HG03139 (cell line): ENCODE measurements around the gene TSPO.

Experiments
- ATAC-seq: cut with Tn5 transposase; IDR thresholded peaks from one replicate; pipeline ENCODE4 v1.9.1; 2021; ENCODE audit not compliant: unreplicated experiment

The TSPO gene

DNA sequence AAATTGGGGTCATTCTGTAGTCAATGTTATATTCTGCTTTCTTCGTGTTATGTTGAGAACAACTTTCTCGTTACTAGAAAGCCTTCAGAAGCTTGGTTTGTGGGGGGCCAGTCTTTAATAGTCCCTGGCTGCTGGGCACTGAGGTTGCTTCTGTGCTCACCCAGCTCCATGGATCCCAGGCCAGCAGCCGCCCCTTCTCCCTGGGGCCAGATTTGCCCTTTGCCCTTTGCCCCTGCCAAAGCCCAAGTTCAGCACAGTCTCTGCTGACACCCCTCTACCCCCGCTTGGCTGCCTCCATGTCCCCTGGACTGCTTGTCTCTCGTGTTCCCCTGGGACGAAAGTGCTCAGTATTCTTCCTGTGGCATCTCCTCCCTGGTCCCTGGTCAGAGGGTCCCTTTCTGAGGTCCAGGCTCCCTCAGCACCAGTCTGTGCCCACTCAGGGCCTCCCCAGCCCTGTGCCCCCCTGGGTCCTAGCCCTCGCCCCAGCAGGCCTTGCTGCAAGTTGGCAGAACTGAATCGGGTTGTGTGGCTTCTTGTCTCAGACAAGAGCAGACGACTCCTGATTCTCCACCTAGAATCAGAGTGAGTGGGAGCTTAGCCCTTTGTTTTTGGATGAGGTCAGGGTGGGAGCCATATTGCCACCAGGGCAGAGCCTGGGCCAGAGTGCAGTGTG is 6.7 kb downstream of the TSPO start:
- no peak for ATAC-seq

GRCh38 chr22:43158778-43159483 is 7.6 kb downstream of the TSPO start:
- ATAC-seq = no peak

DNA sequence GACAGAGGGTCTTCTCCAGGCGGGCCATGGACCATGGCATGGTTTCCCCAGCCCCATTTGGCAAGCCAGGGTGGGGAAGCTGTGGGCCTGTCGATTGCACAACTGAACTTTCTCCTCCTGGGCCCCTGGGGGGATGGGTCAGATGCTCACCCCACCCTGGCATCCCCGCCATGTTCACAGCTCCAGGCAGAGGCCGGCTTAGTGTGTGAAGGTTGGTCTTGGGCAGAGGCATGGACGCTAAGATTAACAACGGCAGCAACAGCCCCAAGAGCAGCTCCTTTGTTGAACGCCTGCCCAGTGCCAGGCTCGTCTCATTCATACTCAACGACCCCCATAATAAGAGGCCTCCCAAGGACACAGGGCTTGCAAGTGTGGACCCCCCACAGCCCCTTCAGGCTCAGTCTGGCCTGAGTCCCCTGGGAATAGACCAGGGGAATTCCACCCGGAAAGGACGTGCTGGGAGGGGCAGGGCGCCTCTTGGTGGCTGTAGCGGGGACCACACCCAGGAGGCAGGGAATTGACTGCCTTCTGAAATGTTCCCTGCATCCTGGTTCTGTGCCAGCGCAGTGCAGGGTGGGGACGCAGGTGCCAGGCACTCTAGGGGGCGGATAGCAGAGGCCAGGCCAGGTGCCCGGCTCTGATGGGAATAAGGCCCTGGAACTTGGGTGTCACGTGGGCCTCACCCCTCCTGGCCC is 8.3 kb downstream of the TSPO start:
- ATAC-seq = no peak

DNA sequence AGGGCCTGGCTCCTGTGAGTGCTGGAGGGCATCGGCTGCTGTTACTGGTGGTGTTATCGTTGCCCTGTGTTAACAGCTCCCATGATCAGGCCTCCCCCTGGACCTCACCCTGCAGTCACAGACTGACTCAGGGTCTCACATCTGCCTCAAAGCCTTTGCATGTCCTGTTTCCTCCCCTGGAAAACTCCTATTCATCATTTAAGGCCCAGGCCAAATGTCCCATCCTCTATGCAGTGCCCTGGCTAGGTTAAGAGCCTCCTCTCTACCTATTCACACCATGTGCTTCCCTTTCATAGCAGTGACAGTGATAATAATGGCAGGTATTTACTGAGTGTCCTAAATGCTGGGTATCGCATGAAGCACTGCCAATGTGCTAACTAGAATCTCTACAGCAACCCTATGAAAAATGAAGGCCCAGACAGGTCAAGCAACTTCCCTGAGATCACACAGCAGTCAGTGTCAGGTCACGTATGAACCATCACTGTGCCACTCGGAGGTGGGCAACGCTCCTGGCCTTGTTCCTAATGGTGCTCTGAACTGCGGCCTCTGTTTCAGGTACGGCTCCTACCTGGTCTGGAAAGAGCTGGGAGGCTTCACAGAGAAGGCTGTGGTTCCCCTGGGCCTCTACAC is 9.3 kb downstream of the TSPO start:
- no peak for ATAC-seq

- no peak for ATAC-seq
These were observed 11.2 kb downstream of the TSPO start for GRCh38 chr22:43162412-43163150.

- no peak for ATAC-seq
These were observed 12.0 kb downstream of the TSPO start for GRCh38 chr22:43163241-43163795.

DNA sequence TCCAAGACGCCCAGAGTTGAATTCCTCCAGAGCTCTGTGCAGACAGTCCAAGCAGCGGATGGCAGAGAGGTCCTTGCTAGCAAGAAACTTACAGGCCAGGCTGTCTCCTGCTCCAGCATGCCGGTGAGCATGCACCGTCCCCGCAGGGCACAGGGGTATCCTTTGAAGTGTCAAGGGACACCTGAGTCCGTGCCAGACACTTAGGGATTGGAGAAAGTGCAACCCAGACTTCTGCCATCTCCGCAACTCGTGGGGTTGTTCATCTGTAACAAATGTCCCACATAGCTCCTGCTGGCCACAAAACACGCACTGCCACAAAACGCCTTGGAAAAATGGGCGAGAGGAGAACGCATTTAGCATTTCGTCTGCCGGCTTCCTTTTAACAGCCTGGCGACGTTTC is 13.3 kb downstream of the TSPO start:
- ATAC-seq = no peak

- ATAC-seq = no peak
These were observed 15.0 kb downstream of the TSPO start for GRCh38 chr22:43166132-43166930.

DNA sequence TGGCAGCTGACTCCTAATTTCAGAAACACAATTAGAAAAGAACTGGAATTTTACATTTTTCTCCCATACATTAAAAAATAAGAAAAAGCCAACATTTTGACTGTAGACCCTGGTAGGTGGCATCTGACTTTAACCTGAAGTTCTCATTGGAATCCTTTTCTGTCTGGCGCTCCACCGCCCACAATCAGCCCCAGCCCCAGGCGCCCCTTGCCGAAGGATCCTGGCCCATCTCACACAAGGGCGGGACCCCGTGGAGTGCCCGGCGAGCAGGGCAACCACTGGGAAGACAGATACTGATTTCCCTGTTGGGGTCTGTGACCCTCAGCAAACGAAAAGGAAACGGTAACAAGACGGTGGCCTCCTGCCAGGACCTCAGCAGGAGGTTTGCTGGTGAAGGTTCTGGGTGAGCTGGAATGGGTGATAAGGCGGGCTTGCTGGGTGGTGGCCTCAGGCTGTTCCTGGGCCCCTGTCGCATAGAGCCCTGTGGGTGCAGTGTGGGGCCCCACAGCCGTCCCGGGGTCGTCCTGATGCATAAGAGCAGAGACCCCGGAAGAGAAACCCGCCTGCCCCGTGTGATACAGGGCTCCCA is 15.7 kb downstream of the TSPO start:
- ATAC-seq = no peak

GRCh38 chr22:43168471-43169309 is 17.3 kb downstream of the TSPO start:
- ATAC-seq = no peak

DNA sequence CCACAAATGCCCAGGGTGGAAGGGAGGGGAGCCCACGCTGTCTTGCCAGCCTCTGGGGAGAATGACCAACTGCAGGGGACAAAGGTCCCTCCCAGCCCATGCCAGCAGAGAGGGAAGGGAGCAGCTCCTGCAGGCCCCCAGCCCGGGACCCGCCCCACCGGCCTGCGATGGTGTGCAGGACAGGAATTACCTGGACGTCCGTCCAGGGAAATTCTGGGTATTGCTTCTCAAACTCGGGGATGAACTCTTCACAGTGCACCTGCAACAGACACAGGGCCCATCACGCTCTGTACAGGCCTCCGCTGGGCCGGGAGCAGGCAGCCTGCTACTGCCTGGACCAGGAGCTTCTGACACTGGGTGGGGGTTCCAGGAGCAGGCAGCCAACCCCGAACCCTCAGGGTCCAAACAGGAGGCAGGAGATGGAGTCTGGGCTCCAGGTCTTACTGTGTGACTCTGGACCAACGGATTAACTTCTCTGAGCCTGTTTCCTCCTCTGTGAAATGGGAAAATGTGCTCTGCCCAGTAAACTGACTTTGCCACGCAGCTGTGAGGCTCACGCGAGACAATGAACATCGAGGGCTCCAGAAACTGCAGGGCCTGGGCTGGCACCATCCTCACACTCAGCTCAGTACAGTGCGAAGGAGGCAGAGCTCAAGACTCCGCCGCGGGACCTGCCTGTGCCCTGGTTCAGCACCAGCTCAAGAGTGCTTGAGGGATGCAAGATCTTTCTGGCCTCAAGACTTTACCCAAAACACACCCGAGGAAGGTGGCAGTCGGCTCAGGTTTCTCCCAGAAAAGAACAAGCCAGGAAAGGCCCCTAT is 18.2 kb downstream of the TSPO start:
- ATAC-seq = no peak

DNA sequence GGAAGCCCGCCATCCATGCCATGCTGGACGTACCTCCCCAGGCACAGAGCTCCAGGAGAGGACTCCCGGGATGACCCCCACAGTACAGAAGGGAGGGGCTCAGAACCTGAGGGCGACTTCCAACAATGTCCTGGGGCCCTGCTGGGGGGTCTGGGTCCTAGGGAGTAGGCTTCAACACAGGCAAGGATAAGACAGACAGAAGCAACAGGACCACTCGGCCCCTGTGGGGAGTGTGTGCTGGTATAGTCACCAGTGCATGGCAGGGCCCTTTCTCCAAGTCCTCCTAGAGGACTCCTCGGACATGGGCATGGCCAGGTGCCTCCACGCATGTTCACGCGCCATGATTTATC is 18.7 kb downstream of the TSPO start:
- no peak for ATAC-seq

DNA sequence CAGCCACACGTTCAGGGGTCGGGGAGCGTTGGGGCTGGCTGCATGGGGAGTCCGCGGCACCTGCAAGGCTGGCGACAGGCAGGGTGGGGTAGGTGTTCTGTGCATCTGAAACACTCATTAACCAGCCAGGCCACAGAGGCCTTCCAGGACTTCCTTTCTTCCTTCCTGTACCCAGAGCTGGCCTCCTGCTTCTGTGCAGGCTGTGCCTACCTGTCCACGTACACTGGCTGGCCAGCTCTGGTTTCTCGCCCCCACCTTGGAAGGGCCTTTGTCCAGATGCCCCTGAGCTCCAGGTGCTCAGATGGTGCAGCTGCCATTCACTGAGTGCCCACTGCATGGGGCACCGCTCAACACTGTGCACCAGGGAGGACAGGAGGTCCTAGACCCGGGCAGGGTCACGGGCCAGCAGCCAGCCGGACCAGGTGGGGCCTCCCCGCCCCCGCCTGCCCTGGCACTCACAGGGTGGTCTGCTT is 19.7 kb downstream of the TSPO start:
- no peak for ATAC-seq

DNA sequence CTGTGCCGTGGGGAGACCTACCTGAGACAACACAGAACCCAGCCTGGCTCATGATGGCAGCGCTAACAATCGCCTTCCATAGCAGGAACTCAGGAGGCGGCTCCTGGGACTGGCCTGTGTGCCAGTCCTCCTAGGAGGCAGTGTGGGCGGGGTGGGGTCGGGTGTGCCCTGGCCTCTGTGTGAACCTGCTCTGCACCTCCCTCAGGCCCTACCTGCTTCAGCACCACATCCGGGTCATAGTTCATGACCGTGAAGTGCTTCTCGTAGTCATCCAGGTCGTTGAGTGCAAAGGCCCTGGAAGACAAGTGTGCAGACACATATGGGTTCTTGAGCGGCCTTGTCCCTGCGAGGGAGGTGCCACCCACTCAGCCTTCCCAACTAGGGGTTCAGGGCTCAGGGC is 20.2 kb downstream of the TSPO start:
- no peak for ATAC-seq

GRCh38 chr22:43172191-43172590 is 20.8 kb downstream of the TSPO start:
- ATAC-seq = no peak

- no peak for ATAC-seq
These were observed 22.2 kb downstream of the TSPO start for GRCh38 chr22:43173566-43173965.

DNA sequence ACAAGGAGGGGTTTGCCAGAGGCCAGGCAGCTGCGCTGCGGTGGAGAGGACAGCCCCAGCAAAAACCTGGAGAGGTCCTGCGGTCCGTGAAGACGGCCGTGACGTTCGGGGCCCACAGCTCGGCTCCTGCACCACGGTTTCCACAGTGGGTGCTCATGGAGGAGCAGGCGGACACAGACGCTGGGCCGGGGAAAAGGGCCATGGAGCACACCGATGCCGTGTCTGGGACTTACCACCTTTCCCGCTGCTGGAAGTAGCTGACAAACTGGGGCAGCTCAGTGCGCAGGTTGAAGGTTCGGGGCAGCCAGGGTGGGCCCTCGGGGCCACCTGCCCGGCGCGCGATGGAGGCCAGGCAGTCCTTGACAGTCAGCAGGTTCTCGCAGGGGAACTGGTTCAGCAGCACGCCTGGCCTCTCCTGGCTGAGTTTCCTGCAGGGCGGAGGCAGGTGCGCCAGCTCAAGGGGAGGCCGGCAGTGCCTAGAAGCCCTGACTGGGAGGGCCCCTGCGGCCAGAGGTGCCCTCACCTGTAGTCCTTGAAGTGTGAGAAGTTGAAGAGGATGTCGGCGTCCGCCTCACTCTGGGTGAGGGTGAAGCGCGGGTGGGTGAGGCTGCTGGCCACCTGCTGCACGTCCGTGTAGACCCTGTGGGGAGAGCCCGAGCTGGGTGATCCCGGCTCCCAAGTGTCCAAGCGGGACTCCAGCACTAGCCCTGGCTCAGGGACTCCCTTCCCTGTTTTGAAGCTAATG is 22.8 kb downstream of the TSPO start:
- ATAC-seq = no peak
